H9 (cell line): ENCODE measurements around the gene MICALL1. TPM values are rescaled to one million over a fixed set of nuclear protein-coding genes. Genes with fewer than 3 reads are reported as not detected.

Experiments
- DNase-seq: peaks from one replicate; pipeline ENCODE4 v3.0.0-alpha.2; 2017
- H2AFZ ChIP-seq: one replicate; pipeline ENCODE4 v1.6.1; 2013; ENCODE audit warnings: mild to moderate bottlenecking, low read length, control low read depth, moderate library complexity
- H2AK5ac ChIP-seq: 2 replicates; pipeline ENCODE4 v1.6.1; 2013; ENCODE audit warnings: low read length, control low read depth, mixed read lengths; ENCODE audit not compliant: insufficient read length
- H2BK120ac ChIP-seq: one replicate; pipeline ENCODE4 v1.6.1; 2013; ENCODE audit warnings: low read depth, mild to moderate bottlenecking, low read length, control low read depth, inconsistent platforms; ENCODE audit not compliant: poor library complexity, severe bottlenecking
- H2BK12ac ChIP-seq: 2 replicates; pipeline ENCODE4 v1.6.1; 2013; ENCODE audit warnings: low read length, control low read depth, mixed read lengths, low read depth; ENCODE audit not compliant: insufficient read length
- H2BK15ac ChIP-seq: 2 replicates; pipeline ENCODE4 v1.6.1; 2013; ENCODE audit warnings: low read depth, low read length, control low read depth
- H2BK20ac ChIP-seq: one replicate; pipeline ENCODE4 v1.6.1; 2013; ENCODE audit warnings: low read depth, mild to moderate bottlenecking, low read length, control low read depth, inconsistent platforms; ENCODE audit not compliant: poor library complexity, severe bottlenecking
- H2BK5ac ChIP-seq: 2 replicates; pipeline ENCODE4 v1.6.1; 2013; ENCODE audit warnings: low read length, control low read depth, mixed read lengths; ENCODE audit not compliant: insufficient read length
- H3K14ac ChIP-seq: 2 replicates; pipeline ENCODE4 v1.6.1; 2013; ENCODE audit warnings: low read length, control low read depth; ENCODE audit not compliant: insufficient read depth
- H3K18ac ChIP-seq: 2 replicates; pipeline ENCODE4 v1.6.1; 2013; ENCODE audit warnings: low read depth, mild to moderate bottlenecking, mixed read lengths, low read length, control low read depth; ENCODE audit not compliant: insufficient read length
- H3K23ac ChIP-seq: 2 replicates; pipeline ENCODE4 v1.6.1; 2013; ENCODE audit warnings: low read length, control low read depth, mixed read lengths, low read depth; ENCODE audit not compliant: insufficient read length
- H3K23me2 ChIP-seq: 2 replicates; pipeline ENCODE4 v1.6.1; 2013; ENCODE audit warnings: low read depth, mild to moderate bottlenecking, mixed read lengths, low read length, control low read depth; ENCODE audit not compliant: insufficient read length, poor library complexity, severe bottlenecking
- H3K27ac ChIP-seq: 2 replicates; pipeline ENCODE4 v1.5.1; 2013; ENCODE audit warnings: low read length, control low read depth, mixed read lengths, low read depth; ENCODE audit not compliant: insufficient read length
- H3K27me3 ChIP-seq: 2 replicates; pipeline ENCODE4 v1.6.1; 2013; ENCODE audit warnings: low read length, control low read depth, inconsistent platforms; ENCODE audit not compliant: insufficient read depth
- H3K4ac ChIP-seq: 2 replicates; pipeline ENCODE4 v1.6.1; 2013; ENCODE audit warnings: low read depth, mild to moderate bottlenecking, control low read depth, inconsistent platforms, low read length, moderate library complexity
- H3K4me1 ChIP-seq: 2 replicates; pipeline ENCODE4 v1.6.1; 2013; ENCODE audit warnings: low read length, control low read depth, inconsistent platforms; ENCODE audit not compliant: insufficient read depth
- H3K4me2 ChIP-seq: 2 replicates; pipeline ENCODE4 v1.6.1; 2013; ENCODE audit warnings: low read length, control low read depth, mixed read lengths; ENCODE audit not compliant: insufficient read length, insufficient read depth
- H3K56ac ChIP-seq: 2 replicates; pipeline ENCODE4 v1.6.1; 2013; ENCODE audit warnings: low read depth, mild to moderate bottlenecking, mixed read lengths, low read length, control low read depth; ENCODE audit not compliant: insufficient read length
- H3K79me1 ChIP-seq: 2 replicates; pipeline ENCODE4 v1.6.1; 2013; ENCODE audit warnings: low read depth, mild to moderate bottlenecking, moderate library complexity, low read length, control low read depth, inconsistent platforms; ENCODE audit not compliant: insufficient read depth, poor library complexity, severe bottlenecking
- H3K79me2 ChIP-seq: 2 replicates; pipeline ENCODE4 v1.6.1; 2013; ENCODE audit warnings: low read length, control low read depth, inconsistent platforms; ENCODE audit not compliant: insufficient read depth
- H3K9ac ChIP-seq: 2 replicates; pipeline ENCODE4 v1.6.1; 2013; ENCODE audit warnings: low read length, control low read depth, mixed read lengths; ENCODE audit not compliant: insufficient read length; ENCODE audit errors: extremely low read depth
- H3K9me3 ChIP-seq: one replicate; pipeline ENCODE4 v1.6.1; 2013; ENCODE audit warnings: low read depth, low read length, inconsistent platforms; ENCODE audit not compliant: control insufficient read depth
- H3T11ph ChIP-seq: one replicate; pipeline ENCODE4 v1.6.1; 2013; ENCODE audit warnings: mild to moderate bottlenecking, low read length, control low read depth, inconsistent platforms
- H4K20me1 ChIP-seq: one replicate; pipeline ENCODE4 v1.6.1; 2013; ENCODE audit not compliant: control insufficient read depth, insufficient read length, insufficient read depth
- H4K5ac ChIP-seq: 2 replicates; pipeline ENCODE4 v1.6.1; 2013; ENCODE audit warnings: low read depth, mild to moderate bottlenecking, mixed read lengths, low read length, control low read depth; ENCODE audit not compliant: insufficient read length
- H4K8ac ChIP-seq: replicated peaks from 2 replicates; pipeline ENCODE4 v1.6.1; 2013; ENCODE audit warnings: low read length, control low read depth, mixed read lengths, low read depth; ENCODE audit not compliant: insufficient read length
- H4K91ac ChIP-seq: 2 replicates; pipeline ENCODE4 v1.6.1; 2013; ENCODE audit warnings: low read depth, mild to moderate bottlenecking, moderate library complexity, mixed read lengths, low read length, control low read depth; ENCODE audit not compliant: insufficient read length
- H3K27ac Mint-ChIP-seq, 3 experiments: 2 replicates in 2 of 3; 3 replicates in 1 of 3; pipeline ENCODE4 v1.8.0; 2020 to 2021; ENCODE audit warnings: mixed read lengths in 3 of 3, mild to moderate bottlenecking in 1 of 3, moderate library complexity in 1 of 3
- H3K27me3 Mint-ChIP-seq: 2 replicates; pipeline ENCODE4 v1.8.0; 2021; ENCODE audit warnings: low read depth, mild to moderate bottlenecking, moderate library complexity, mixed read lengths
- H3K36me3 Mint-ChIP-seq, 3 experiments: 2 replicates in 2 of 3; 3 replicates in 1 of 3; pipeline ENCODE4 v1.8.0; 2020 to 2021; ENCODE audit warnings: low read depth in 3 of 3, mixed read lengths in 3 of 3; ENCODE audit not compliant: insufficient read depth in 1 of 3
- H3K4me1 Mint-ChIP-seq, 2 experiments: 2 replicates each; pipeline ENCODE4 v1.8.0; 2020; ENCODE audit warnings: mixed read lengths in 2 of 2
- H3K4me3 Mint-ChIP-seq, 2 experiments: 2 replicates in 1 of 2; 3 replicates in 1 of 2; pipeline ENCODE4 v1.8.0; 2020 to 2021; ENCODE audit warnings: mild to moderate bottlenecking in 2 of 2, mixed read lengths in 2 of 2, moderate library complexity in 1 of 2
- H3K9me3 Mint-ChIP-seq, 2 experiments: 2 replicates in 1 of 2; 3 replicates in 1 of 2; pipeline ENCODE4 v1.8.0; 2020; ENCODE audit warnings: mild to moderate bottlenecking in 2 of 2, mixed read lengths in 2 of 2, moderate library complexity in 1 of 2
- CTCF ChIP-seq: fragments of 200-600 bp; sonication (generic); conservative IDR thresholded peaks from 3 replicates; pipeline ENCODE4 v1.8.0; 2021; ENCODE audit warnings: antibody characterized with exemption, mild to moderate bottlenecking
- WGBS: extraction: QIAGEN DNeasy Blood & Tissue Kit; methylation state at CpG from one replicate; pipeline ENCODE4 v1.1.7; 2013; ENCODE audit warnings: missing lambda C conversion rate, low lambda C conversion rate, mixed read lengths; ENCODE audit not compliant: insufficient read length; ENCODE audit errors: extremely low coverage; 5-methylcytosine and 5-hydroxymethylcytosine counted together
- total RNA-seq: library from RNA; stranded (reverse); gene quantifications from 2 replicates; pipeline ENCODE4 v1.2.1, GENCODE V29; 2021

Gene MICALL1
- total RNA-seq, 1 experiment from 2014 or later = 33.3 TPM

- WGBS = no CpG with 5 or more reads among the region's 84 CpGs
- Histone ChIP-seq H4K91ac (no peak overlapping the region), H3K27me3 (peaks cover 1% of the 10 kb centered on the region; the same call in 1 of the 2 replicates), H3K23me2 (peaks cover 12% of the 10 kb centered on the region), H3K4me1 (no peaks in the 10 kb centered on the region), H3T11ph (no peak overlapping the region), H2AFZ (no peak overlapping the region), H3K79me1 (no peaks in the 10 kb centered on the region), H2BK120ac (no peak overlapping the region), H2AK5ac (no peak overlapping the region), H3K23ac (no peak overlapping the region), H3K56ac (no peak overlapping the region), H3K18ac (no peak overlapping the region), H4K5ac (no peak overlapping the region), H3K14ac (no peak overlapping the region), H3K9me3 (no peaks in the 10 kb centered on the region), H2BK20ac (no peak overlapping the region), H2BK5ac (no peak overlapping the region), H3K4ac (no peak overlapping the region), H2BK12ac (no peak overlapping the region), H3K27ac (no peak overlapping the region), H3K79me2 (no peaks in the 10 kb centered on the region), H4K8ac (no peak overlapping the region), H2BK15ac (no peak overlapping the region), H4K20me1 (peaks cover 5% of the 10 kb centered on the region), H3K4me2 (peak overlapping the region; percentile 53), H3K9ac (no peak overlapping the region)
- DNase-seq = peak; percentile 81
- peak overlapping the region; percentile 54 to 67; a peak in 4 of 5 replicates for H3K4me3 Mint-ChIP-seq
- no peaks in the 10 kb centered on the region for H3K9me3 Mint-ChIP-seq
- TF ChIP-seq CTCF = peak; percentile 96
- peaks cover 27 to 44% of the 10 kb centered on the region in 2 experiments for H3K4me1 Mint-ChIP-seq
- H3K36me3 Mint-ChIP-seq = no peaks in the 10 kb centered on the region; a peak in 3 of 7 replicates
- H3K27ac Mint-ChIP-seq = no peak overlapping the region
- H3K27me3 Mint-ChIP-seq = peaks cover 39% of the 10 kb centered on the region
These were observed 77.1 kb downstream of the MICALL1 start for GRCh38 chr22:37982938-37983859.
